Natural killer cell (primary cell): ENCODE measurements around the gene PTPRR. TPM values are rescaled to one million over a fixed set of nuclear protein-coding genes. Genes with fewer than 3 reads are reported as not detected.

Experiments
- ATAC-seq, 3 donors: fragments of 150-1000 bp in 2 of 3; fragments of 200-7000 bp in 1 of 3; cut with Tn5 transposase; 1 replicate in 1 of 3; 2 replicates in 2 of 3; pipeline ENCODE4 v1.10.0; 2021; ENCODE audit warnings: mild to moderate bottlenecking in 2 of 3, moderate library complexity in 2 of 3
- DNase-seq, 2 donors: peaks; one replicate each; pipeline versions ENCODE4 v3.0.0 to v3.0.0-alpha.2; 2013 to 2021; ENCODE audit warnings: mixed read lengths in 1 of 2
- H3K27ac ChIP-seq: one replicate; pipeline ENCODE4 v1.5.1; 2013; ENCODE audit warnings: mild to moderate bottlenecking, low read length
- H3K27me3 ChIP-seq: one replicate; pipeline ENCODE4 v1.6.1; 2013; ENCODE audit warnings: low read length; ENCODE audit not compliant: control insufficient read depth, insufficient read depth
- H3K36me3 ChIP-seq: one replicate; pipeline ENCODE4 v1.6.1; 2013; ENCODE audit warnings: low read length; ENCODE audit not compliant: control insufficient read depth, insufficient read depth
- H3K4me1 ChIP-seq: one replicate; pipeline ENCODE4 v1.6.1; 2013; ENCODE audit warnings: low read length; ENCODE audit not compliant: control insufficient read depth, insufficient read depth
- H3K4me3 ChIP-seq: one replicate; pipeline ENCODE4 v1.5.1; 2013; ENCODE audit warnings: low read length
- H3K9me3 ChIP-seq: one replicate; pipeline ENCODE4 v1.6.1; 2013; ENCODE audit warnings: low read length; ENCODE audit not compliant: control insufficient read depth, insufficient read depth
- H3K27ac Mint-ChIP-seq, 2 donors: one replicate each; pipeline ENCODE4 v1.8.0; 2022; ENCODE audit warnings: mild to moderate bottlenecking in 2 of 2, mixed read lengths in 2 of 2, moderate library complexity in 1 of 2
- H3K27me3 Mint-ChIP-seq, 2 donors: one replicate each; pipeline ENCODE4 v1.8.0; 2022; ENCODE audit warnings: low read depth in 2 of 2, mixed read lengths in 2 of 2
- H3K36me3 Mint-ChIP-seq: one replicate; pipeline ENCODE4 v1.8.0; 2022; ENCODE audit warnings: mixed read lengths
- H3K4me1 Mint-ChIP-seq, 2 donors: one replicate each; pipeline ENCODE4 v1.8.0; 2022; ENCODE audit warnings: mixed read lengths in 2 of 2
- H3K4me3 Mint-ChIP-seq: one replicate; pipeline ENCODE4 v1.8.0; 2022; ENCODE audit warnings: mild to moderate bottlenecking, moderate library complexity, mixed read lengths
- H3K9me3 Mint-ChIP-seq, 2 donors: one replicate each; pipeline ENCODE4 v1.8.0; 2022; ENCODE audit warnings: mixed read lengths in 2 of 2
- WGBS: methylation state at CpG from one replicate; pipeline ENCODE4 v1.1.7; 2013; ENCODE audit warnings: missing lambda C conversion rate; ENCODE audit not compliant: insufficient coverage; 5-methylcytosine and 5-hydroxymethylcytosine counted together
- intact Hi-C: fragments of 100-400 bp; cut with micrococcal nuclease; formaldehyde crosslinking; loops from one replicate; pipeline ENCODE4 v1.14.2; 2022
- total RNA-seq, 4 donors: library from RNA; stranded (reverse); fragments of 120-200 nt in 1 of 4; gene quantifications; one replicate each; pipeline versions ENCODE4 v1.2.3 to v1.2.4, GENCODE V29; 2013 to 2022
- TF ChIP-seq, protein P1 (sequence below): fragments of 200-600 bp; IDR thresholded peaks from one replicate; pipeline ENCODE4 v1.8.0; 2022; ENCODE audit warnings: antibody characterized with exemption

The PTPRR gene
- total RNA-seq, 3 donors from 2014 or later (not counting 1 experiment from before 2014, with no cell fraction given), result 0.91 to 1.3 TPM; not detected in 1

DNA sequence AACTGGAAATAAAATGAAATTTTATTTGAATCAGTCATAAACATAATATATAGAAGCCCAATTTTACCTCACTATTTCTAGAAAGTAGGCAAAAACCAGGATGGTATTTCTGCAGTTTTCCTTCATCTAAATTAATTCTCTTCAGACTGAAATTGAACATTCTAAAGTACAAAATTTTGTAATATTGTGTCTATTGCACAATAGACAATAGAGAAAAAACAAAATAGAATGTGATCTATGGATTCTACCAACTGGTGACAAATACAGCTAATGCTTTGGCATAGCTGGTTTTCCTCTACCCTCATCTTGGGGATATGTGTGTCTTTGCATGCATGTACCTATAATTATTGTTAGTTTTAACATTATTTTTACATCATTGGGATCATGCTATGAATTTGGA lies 8.5 kb upstream of the PTPRR start:
- ATAC-seq (no peak), DNase-seq (no peak)
- Histone ChIP-seq H3K9me3 (no peaks in the 10 kb centered on the region), H3K27ac (no peak overlapping the region), H3K4me3 (no peak overlapping the region), H3K27me3 (no peaks in the 10 kb centered on the region), H3K36me3 (no peaks in the 10 kb centered on the region), H3K4me1 (no peaks in the 10 kb centered on the region)
- Mint-ChIP-seq H3K4me3 (no peak overlapping the region), H3K4me1 (no peaks in the 10 kb centered on the region), H3K36me3 (no peaks in the 10 kb centered on the region), H3K27me3 (no peaks in the 10 kb centered on the region), H3K9me3 (peaks cover 3% of the 10 kb centered on the region in 2 donors), H3K27ac (no peak overlapping the region)
- TF ChIP-seq, protein P1, sequence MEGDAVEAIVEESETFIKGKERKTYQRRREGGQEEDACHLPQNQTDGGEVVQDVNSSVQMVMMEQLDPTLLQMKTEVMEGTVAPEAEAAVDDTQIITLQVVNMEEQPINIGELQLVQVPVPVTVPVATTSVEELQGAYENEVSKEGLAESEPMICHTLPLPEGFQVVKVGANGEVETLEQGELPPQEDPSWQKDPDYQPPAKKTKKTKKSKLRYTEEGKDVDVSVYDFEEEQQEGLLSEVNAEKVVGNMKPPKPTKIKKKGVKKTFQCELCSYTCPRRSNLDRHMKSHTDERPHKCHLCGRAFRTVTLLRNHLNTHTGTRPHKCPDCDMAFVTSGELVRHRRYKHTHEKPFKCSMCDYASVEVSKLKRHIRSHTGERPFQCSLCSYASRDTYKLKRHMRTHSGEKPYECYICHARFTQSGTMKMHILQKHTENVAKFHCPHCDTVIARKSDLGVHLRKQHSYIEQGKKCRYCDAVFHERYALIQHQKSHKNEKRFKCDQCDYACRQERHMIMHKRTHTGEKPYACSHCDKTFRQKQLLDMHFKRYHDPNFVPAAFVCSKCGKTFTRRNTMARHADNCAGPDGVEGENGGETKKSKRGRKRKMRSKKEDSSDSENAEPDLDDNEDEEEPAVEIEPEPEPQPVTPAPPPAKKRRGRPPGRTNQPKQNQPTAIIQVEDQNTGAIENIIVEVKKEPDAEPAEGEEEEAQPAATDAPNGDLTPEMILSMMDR, result no peak
- intact Hi-C loops, result no loop called here

- Mint-ChIP-seq H3K4me1 (no peaks in the 10 kb centered on the region), H3K4me3 (no peak overlapping the region), H3K27me3 (no peaks in the 10 kb centered on the region), H3K36me3 (no peaks in the 10 kb centered on the region), H3K27ac (no peak overlapping the region), H3K9me3 (peaks cover 3% of the 10 kb centered on the region in 2 donors)
- Histone ChIP-seq H3K27me3 (no peaks in the 10 kb centered on the region), H3K36me3 (no peaks in the 10 kb centered on the region), H3K4me1 (no peaks in the 10 kb centered on the region), H3K9me3 (no peaks in the 10 kb centered on the region), H3K4me3 (no peak overlapping the region), H3K27ac (no peak overlapping the region)
- TF ChIP-seq, protein P1, result no peak
- DNase-seq (no peak), ATAC-seq (no peak)
- WGBS, result 100% methylated on average over 1 of the region's 1 CpG
- intact Hi-C loops, result no loop called here
These were observed 7.5 kb upstream of the PTPRR start for GRCh38 chr12:70928071-70928470.

DNA sequence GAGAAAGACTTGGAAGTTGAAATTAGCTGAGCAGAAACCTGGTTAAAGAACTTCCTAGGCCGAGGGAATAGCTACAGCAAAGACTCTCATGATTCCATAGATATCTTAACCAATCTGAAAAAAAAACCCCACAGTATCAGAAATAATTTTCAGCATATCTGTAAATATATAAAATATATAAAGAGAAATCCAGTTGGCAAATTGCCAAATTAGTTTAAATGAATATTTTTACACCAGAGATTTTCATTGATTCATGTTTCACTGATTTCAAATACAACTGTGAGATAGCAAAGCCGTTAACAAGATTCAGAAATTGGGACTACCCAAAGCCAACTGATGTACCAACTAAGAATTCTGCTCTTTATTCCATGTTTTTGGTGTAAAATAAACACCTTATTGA lies 6.8 kb upstream of the PTPRR start:
- Histone ChIP-seq H3K36me3 (no peaks in the 10 kb centered on the region), H3K27ac (no peak overlapping the region), H3K4me3 (no peak overlapping the region), H3K27me3 (no peaks in the 10 kb centered on the region), H3K9me3 (no peaks in the 10 kb centered on the region), H3K4me1 (no peaks in the 10 kb centered on the region)
- intact Hi-C loops, result no loop called here
- Mint-ChIP-seq H3K27ac (no peak overlapping the region), H3K36me3 (no peaks in the 10 kb centered on the region), H3K9me3 (peaks cover 3% of the 10 kb centered on the region in 2 donors), H3K4me3 (no peak overlapping the region), H3K4me1 (no peaks in the 10 kb centered on the region), H3K27me3 (no peaks in the 10 kb centered on the region)
- no peak for DNase-seq
- TF ChIP-seq, protein P1, result no peak
- no peak for ATAC-seq
- 86% methylated on average over 1 of the region's 2 CpGs for WGBS

- Mint-ChIP-seq H3K4me1 (no peaks in the 10 kb centered on the region), H3K27ac (no peak overlapping the region), H3K9me3 (peaks cover 3 to 4% of the 10 kb centered on the region in 2 donors), H3K27me3 (peaks cover 0 to 6% of the 10 kb centered on the region in 2 donors), H3K36me3 (no peaks in the 10 kb centered on the region), H3K4me3 (no peak overlapping the region)
- Histone ChIP-seq H3K36me3 (no peaks in the 10 kb centered on the region), H3K4me1 (no peaks in the 10 kb centered on the region), H3K9me3 (no peaks in the 10 kb centered on the region), H3K27ac (no peak overlapping the region), H3K4me3 (no peak overlapping the region), H3K27me3 (no peaks in the 10 kb centered on the region)
- TF ChIP-seq, protein P1, result no peak
- 86% methylated on average over 1 of the region's 1 CpG for WGBS
- DNase-seq (no peak), ATAC-seq (no peak)
- intact Hi-C loops, result no loop called here
These were observed 5.0 kb upstream of the PTPRR start for GRCh38 chr12:70925539-70925938.
